Spinal cord (tissue), 10 donors: Measurements from ENCODE around the gene LIN28B. TPM values are rescaled to one million over a fixed set of nuclear protein-coding genes. Genes with fewer than 3 reads are reported as not detected.

ENCODE experiments used
- DNase-seq, 6 donors: peaks; one replicate each; pipeline versions ENCODE4 v3.0.0 to v3.0.0-alpha.2; 2013 to 2015; ENCODE audit warnings: low spot score in 6 of 6, low read depth in 4 of 6
- H3K27ac ChIP-seq: one replicate; pipeline ENCODE4 v1.5.1; 2013; ENCODE audit warnings: low read depth, low read length, control low read depth
- H3K27me3 ChIP-seq: one replicate; pipeline ENCODE4 v1.6.1; 2013; ENCODE audit warnings: low read length; ENCODE audit not compliant: control insufficient read depth, insufficient read depth
- H3K36me3 ChIP-seq: one replicate; pipeline ENCODE4 v1.6.1; 2013; ENCODE audit warnings: low read length; ENCODE audit not compliant: control insufficient read depth, insufficient read depth
- H3K4me1 ChIP-seq: one replicate; pipeline ENCODE4 v1.6.1; 2013; ENCODE audit warnings: low read length; ENCODE audit not compliant: control insufficient read depth, insufficient read depth
- H3K4me3 ChIP-seq: one replicate; pipeline ENCODE4 v1.5.1; 2013; ENCODE audit warnings: low read depth, low read length, control low read depth
- H3K9me3 ChIP-seq: one replicate; pipeline ENCODE4 v1.6.1; 2013; ENCODE audit warnings: low read length; ENCODE audit not compliant: control insufficient read depth, insufficient read depth
- WGBS: methylation state at CpG from one replicate; pipeline ENCODE4 v1.1.5; 2013; ENCODE audit warnings: missing lambda C conversion rate; ENCODE audit not compliant: insufficient coverage; 5-methylcytosine and 5-hydroxymethylcytosine counted together
- polyA plus RNA-seq, 2 donors: library from polyadenylated mRNA; unstranded; fragments of 120-200 nt; gene quantifications; one replicate each; pipeline ENCODE4 v1.2.1, GENCODE V29; 2013; ENCODE audit not compliant: insufficient read length in 2 of 2
- total RNA-seq, 2 donors: library from RNA; depleted of rRNA in 1 of 2; stranded (reverse); fragments of 120-200 nt in 1 of 2; fragments of >200 nt in 1 of 2; gene quantifications; one replicate each; pipeline versions ENCODE4 v1.2.3 to v1.2.4, GENCODE V29; 2013 to 2014
- donor health status: healthy.

Gene LIN28B
- total and polyA plus RNA-seq, 4 donors, result 0.44 to 1.7 (median 1.1) TPM

- Histone ChIP-seq H3K4me1 (no peaks in the 10 kb centered on the region), H3K27me3 (no peaks in the 10 kb centered on the region), H3K36me3 (no peaks in the 10 kb centered on the region), H3K4me3 (no peak overlapping the region), H3K27ac (no peak overlapping the region), H3K9me3 (no peaks in the 10 kb centered on the region)
- no CpG with 5 or more reads among the region's 1 CpG for WGBS
- DNase-seq, result no peak
Measured at GRCh38 chr6:105045526-105045925, 88.6 kb downstream of the LIN28B start.

- no peaks in the 10 kb centered on the region for H3K27me3 ChIP-seq
- 82% methylated on average over 3 of the region's 3 CpGs for WGBS
- no peak overlapping the region for H3K4me3 ChIP-seq
- no peak overlapping the region for H3K27ac ChIP-seq
- no peaks in the 10 kb centered on the region for H3K9me3 ChIP-seq
- DNase-seq, result no peak
- no peaks in the 10 kb centered on the region for H3K4me1 ChIP-seq
- H3K36me3 ChIP-seq, result no peaks in the 10 kb centered on the region
Measured at GRCh38 chr6:105051941-105052471, 95.1 kb downstream of the LIN28B start.

GRCh38 chr6:105056646-105057045, 99.7 kb downstream of the LIN28B start:
- DNase-seq, result no peak
- no peaks in the 10 kb centered on the region for H3K9me3 ChIP-seq
- no peak overlapping the region for H3K27ac ChIP-seq
- 55% methylated on average over 2 of the region's 3 CpGs for WGBS
- H3K4me1 ChIP-seq, result no peaks in the 10 kb centered on the region
- no peaks in the 10 kb centered on the region for H3K36me3 ChIP-seq
- H3K27me3 ChIP-seq, result no peaks in the 10 kb centered on the region
- H3K4me3 ChIP-seq, result no peak overlapping the region

GRCh38 chr6:105057160-105057559, 100.3 kb downstream of the LIN28B start:
- no peak for DNase-seq

GRCh38 chr6:105058316-105058715, 101.4 kb downstream of the LIN28B start:
- no peaks in the 10 kb centered on the region for H3K9me3 ChIP-seq
- no peak overlapping the region for H3K27ac ChIP-seq
- H3K4me1 ChIP-seq, result no peaks in the 10 kb centered on the region
- H3K36me3 ChIP-seq, result no peaks in the 10 kb centered on the region
- H3K4me3 ChIP-seq, result no peak overlapping the region
- H3K27me3 ChIP-seq, result no peaks in the 10 kb centered on the region
- no peak for DNase-seq

More at GRCh38 chr6:105057160-105057559, 100.3 kb downstream of the LIN28B start:
- no peak overlapping the region for H3K4me3 ChIP-seq
- H3K27me3 ChIP-seq, result no peaks in the 10 kb centered on the region
- no peaks in the 10 kb centered on the region for H3K9me3 ChIP-seq
- WGBS, result no CpG with 5 or more reads among the region's 1 CpG
- no peaks in the 10 kb centered on the region for H3K4me1 ChIP-seq
- no peak overlapping the region for H3K27ac ChIP-seq
- H3K36me3 ChIP-seq, result no peaks in the 10 kb centered on the region

GRCh38 chr6:105058846-105059245, 101.9 kb downstream of the LIN28B start:
- Histone ChIP-seq H3K27ac (no peak overlapping the region), H3K27me3 (no peaks in the 10 kb centered on the region), H3K9me3 (no peaks in the 10 kb centered on the region), H3K36me3 (no peaks in the 10 kb centered on the region), H3K4me3 (no peak overlapping the region), H3K4me1 (no peaks in the 10 kb centered on the region)
- WGBS, result no CpG with 5 or more reads among the region's 4 CpGs
- no peak for DNase-seq

GRCh38 chr6:105066233-105066632, 109.3 kb downstream of the LIN28B start:
- DNase-seq, result no peak
- Histone ChIP-seq H3K36me3 (no peaks in the 10 kb centered on the region), H3K27ac (no peak overlapping the region), H3K9me3 (no peaks in the 10 kb centered on the region), H3K27me3 (no peaks in the 10 kb centered on the region), H3K4me1 (no peaks in the 10 kb centered on the region), H3K4me3 (no peak overlapping the region)
- no CpG with 5 or more reads among the region's 3 CpGs for WGBS

- no peaks in the 10 kb centered on the region for H3K27me3 ChIP-seq
- H3K9me3 ChIP-seq, result no peaks in the 10 kb centered on the region
- no peak for DNase-seq
- WGBS, result no CpG with 5 or more reads among the region's 3 CpGs
- no peak overlapping the region for H3K4me3 ChIP-seq
- no peak overlapping the region for H3K27ac ChIP-seq
- no peaks in the 10 kb centered on the region for H3K4me1 ChIP-seq
- no peaks in the 10 kb centered on the region for H3K36me3 ChIP-seq
Measured at GRCh38 chr6:105066836-105067235, 109.9 kb downstream of the LIN28B start.

GRCh38 chr6:105067329-105067728, 110.4 kb downstream of the LIN28B start:
- no peak for DNase-seq
- Histone ChIP-seq H3K36me3 (no peaks in the 10 kb centered on the region), H3K9me3 (no peaks in the 10 kb centered on the region), H3K27ac (no peak overlapping the region), H3K4me3 (no peak overlapping the region), H3K27me3 (no peaks in the 10 kb centered on the region), H3K4me1 (no peaks in the 10 kb centered on the region)
- no CpG with 5 or more reads among the region's 1 CpG for WGBS

GRCh38 chr6:105068407-105068806, 111.5 kb downstream of the LIN28B start:
- no peaks in the 10 kb centered on the region for H3K4me1 ChIP-seq
- no peaks in the 10 kb centered on the region for H3K36me3 ChIP-seq
- H3K27me3 ChIP-seq, result no peaks in the 10 kb centered on the region
- no CpG with 5 or more reads among the region's 2 CpGs for whole genome bisulfite sequencing
- H3K27ac ChIP-seq, result no peak overlapping the region
- H3K9me3 ChIP-seq, result no peaks in the 10 kb centered on the region
- DNase-seq, result no peak
- H3K4me3 ChIP-seq, result no peak overlapping the region
